Thoracic aorta (tissue), 2 donors: Measurements from ENCODE around the gene ZNF317. TPM values are rescaled to one million over a fixed set of nuclear protein-coding genes. Genes with fewer than 3 reads are reported as not detected.

ENCODE experiments used
- ATAC-seq: fragments of 150-250 bp; one replicate; pipeline ENCODE4 v1.8.0; 2017; ENCODE audit warnings: low read depth; ENCODE audit not compliant: insufficient number of reproducible peaks, low FRiP score
- DNase-seq: peaks from one replicate; pipeline ENCODE4 v3.0.0-alpha.2; 2020; ENCODE audit warnings: low spot score
- H3K27ac ChIP-seq, 2 donors: fragments of 200-600 bp; sonication (generic); 1 replicate in 1 of 2; 2 replicates in 1 of 2; pipeline ENCODE4 v1.5.1; 2016; ENCODE audit warnings: mild to moderate bottlenecking in 2 of 2, moderate library complexity in 2 of 2
- H3K27me3 ChIP-seq: fragments of 200-600 bp; sonication (generic); replicated peaks from 2 replicates; pipeline ENCODE4 v1.6.0; 2016; ENCODE audit warnings: mild to moderate bottlenecking; ENCODE audit not compliant: insufficient read depth
- H3K36me3 ChIP-seq: fragments of 200-600 bp; sonication (generic); one replicate; pipeline ENCODE4 v1.5.1; 2016
- H3K4me1 ChIP-seq, 2 donors: fragments of 200-600 bp; sonication (generic); 1 replicate in 1 of 2; 2 replicates in 1 of 2; pipeline versions ENCODE4 v1.5.1 to v1.6.0; 2016; ENCODE audit warnings: low read depth in 2 of 2, mild to moderate bottlenecking in 1 of 2; ENCODE audit not compliant: control insufficient read depth in 1 of 2
- H3K4me3 ChIP-seq: fragments of 200-600 bp; sonication (generic); 2 replicates; pipeline ENCODE4 v1.5.1; 2016; ENCODE audit warnings: mild to moderate bottlenecking
- H3K9me3 ChIP-seq: fragments of 200-600 bp; sonication (generic); 2 replicates; pipeline ENCODE4 v1.5.1; 2016
- total RNA-seq, 2 donors: library from RNA; depleted of rRNA; stranded (reverse); fragments of >200 nt; gene quantifications; one replicate each; pipeline versions ENCODE4 v1.1.0 to v1.2.3, GENCODE V29; 2016
- TF ChIP-seq, protein P1 (sequence below): fragments of 200-600 bp; sonication (generic); IDR thresholded peaks from one replicate; pipeline ENCODE4 v1.5.1; 2019; ENCODE audit warnings: antibody characterized with exemption

ZNF317 gene
- total RNA-seq, 2 donors from 2014 or later, result 13.5 to 20.3 TPM

DNA sequence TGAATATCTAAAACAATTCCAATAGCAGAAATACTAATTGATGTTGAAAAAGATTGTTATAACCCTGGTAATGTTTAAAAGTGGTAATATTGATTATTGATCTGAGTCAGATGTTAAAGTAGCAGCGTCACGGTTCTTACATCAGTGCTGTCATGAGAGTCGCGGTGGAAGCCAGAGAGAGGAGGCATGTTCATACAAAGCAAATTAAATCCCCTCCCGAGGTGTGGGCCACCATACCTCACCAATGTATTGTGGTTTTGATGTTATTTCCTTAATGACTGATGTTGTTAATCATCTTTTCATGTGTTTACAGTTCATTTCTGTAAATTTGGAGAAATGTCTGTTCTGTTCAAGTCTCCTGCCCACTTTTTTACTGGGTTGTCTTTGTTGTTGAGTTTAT, 11.2 kb downstream of the ZNF317 start:
- H3K27ac ChIP-seq, result no peak overlapping the region
- peaks cover 32% of the 10 kb centered on the region for H3K9me3 ChIP-seq
- TF ChIP-seq, protein P1, sequence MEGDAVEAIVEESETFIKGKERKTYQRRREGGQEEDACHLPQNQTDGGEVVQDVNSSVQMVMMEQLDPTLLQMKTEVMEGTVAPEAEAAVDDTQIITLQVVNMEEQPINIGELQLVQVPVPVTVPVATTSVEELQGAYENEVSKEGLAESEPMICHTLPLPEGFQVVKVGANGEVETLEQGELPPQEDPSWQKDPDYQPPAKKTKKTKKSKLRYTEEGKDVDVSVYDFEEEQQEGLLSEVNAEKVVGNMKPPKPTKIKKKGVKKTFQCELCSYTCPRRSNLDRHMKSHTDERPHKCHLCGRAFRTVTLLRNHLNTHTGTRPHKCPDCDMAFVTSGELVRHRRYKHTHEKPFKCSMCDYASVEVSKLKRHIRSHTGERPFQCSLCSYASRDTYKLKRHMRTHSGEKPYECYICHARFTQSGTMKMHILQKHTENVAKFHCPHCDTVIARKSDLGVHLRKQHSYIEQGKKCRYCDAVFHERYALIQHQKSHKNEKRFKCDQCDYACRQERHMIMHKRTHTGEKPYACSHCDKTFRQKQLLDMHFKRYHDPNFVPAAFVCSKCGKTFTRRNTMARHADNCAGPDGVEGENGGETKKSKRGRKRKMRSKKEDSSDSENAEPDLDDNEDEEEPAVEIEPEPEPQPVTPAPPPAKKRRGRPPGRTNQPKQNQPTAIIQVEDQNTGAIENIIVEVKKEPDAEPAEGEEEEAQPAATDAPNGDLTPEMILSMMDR, result no peak
- no peak overlapping the region for H3K4me3 ChIP-seq
- no peaks in the 10 kb centered on the region for H3K4me1 ChIP-seq
- no peak for ATAC-seq
- H3K27me3 ChIP-seq, result no peaks in the 10 kb centered on the region
- no peak for DNase-seq
- H3K36me3 ChIP-seq, result peaks cover 32% of the 10 kb centered on the region

DNA sequence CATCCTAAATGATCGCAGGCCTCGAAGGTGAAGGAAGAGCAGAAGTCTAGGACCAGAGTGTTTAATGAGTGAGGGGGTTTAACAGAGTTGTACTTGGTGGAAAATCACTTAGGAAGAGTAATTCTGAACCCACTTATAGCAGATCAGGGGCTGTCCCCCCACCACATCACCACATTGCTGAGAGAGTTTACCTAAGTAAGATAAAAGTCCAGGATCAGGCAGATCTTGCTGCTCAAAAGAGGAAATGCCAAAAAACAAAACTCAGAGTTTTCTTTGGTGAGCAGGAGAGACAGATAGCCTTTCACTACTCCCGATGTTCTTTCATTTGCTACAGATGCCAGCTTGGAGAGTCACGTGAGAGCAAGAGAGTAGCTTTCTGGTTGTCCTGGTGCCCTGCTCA, 15.4 kb downstream of the ZNF317 start:
- Histone ChIP-seq H3K9me3 (peaks cover 43% of the 10 kb centered on the region), H3K27ac (no peak overlapping the region), H3K4me1 (no peaks in the 10 kb centered on the region), H3K27me3 (no peaks in the 10 kb centered on the region), H3K36me3 (peaks cover 64% of the 10 kb centered on the region), H3K4me3 (no peak overlapping the region)
- DNase-seq, result no peak
- TF ChIP-seq, protein P1, result no peak
- no peak for ATAC-seq

DNA sequence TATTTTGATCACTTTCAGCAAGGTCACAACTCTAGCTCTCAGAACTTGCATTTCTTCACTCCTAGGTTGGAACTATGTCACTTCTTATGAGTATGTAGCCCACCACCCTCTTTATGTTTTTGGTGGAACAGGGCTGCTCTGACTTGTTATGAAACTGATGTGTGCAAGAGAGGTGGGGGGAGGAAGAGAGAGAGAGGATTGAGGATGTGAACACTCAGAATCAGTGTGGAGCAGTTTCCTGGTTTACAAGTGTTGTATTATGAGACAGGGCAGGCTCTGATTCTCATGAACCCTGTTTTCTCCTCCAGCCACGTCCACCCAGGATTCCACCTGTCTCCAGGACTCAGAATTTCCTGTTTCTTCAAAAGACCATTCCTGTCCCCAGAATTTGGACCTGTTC, 16.1 kb downstream of the ZNF317 start:
- Histone ChIP-seq H3K4me3 (no peak overlapping the region), H3K4me1 (no peaks in the 10 kb centered on the region), H3K27me3 (no peaks in the 10 kb centered on the region), H3K36me3 (peaks cover 71% of the 10 kb centered on the region), H3K27ac (no peak overlapping the region), H3K9me3 (peaks cover 45% of the 10 kb centered on the region)
- TF ChIP-seq, protein P1, result no peak
- ATAC-seq, result no peak
- no peak for DNase-seq

DNA sequence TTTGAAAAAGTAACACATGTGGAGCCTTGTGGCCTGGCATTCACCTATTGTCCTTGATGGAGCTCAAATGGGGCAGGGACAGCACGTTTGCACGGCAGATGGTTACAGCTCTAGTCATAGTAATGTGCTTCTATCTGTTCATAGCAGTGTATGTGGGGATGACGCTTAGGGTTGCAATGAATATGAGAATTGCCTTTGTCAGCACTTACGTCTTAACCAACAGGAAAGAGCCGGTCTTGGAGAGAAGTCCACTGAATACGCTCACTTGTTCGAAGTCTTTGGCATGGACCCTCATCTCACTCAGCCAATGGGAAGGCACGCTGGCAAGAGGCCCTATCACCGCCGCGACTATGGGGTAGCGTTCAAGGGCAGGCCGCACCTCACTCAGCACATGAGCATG, 19.7 kb downstream of the ZNF317 start:
- Histone ChIP-seq H3K9me3 (peaks cover 25% of the 10 kb centered on the region), H3K4me3 (no peak overlapping the region), H3K36me3 (peaks cover 86% of the 10 kb centered on the region), H3K4me1 (no peaks in the 10 kb centered on the region), H3K27ac (no peak overlapping the region), H3K27me3 (no peaks in the 10 kb centered on the region)
- DNase-seq (no peak), ATAC-seq (no peak)
- TF ChIP-seq, protein P1, result no peak

DNA sequence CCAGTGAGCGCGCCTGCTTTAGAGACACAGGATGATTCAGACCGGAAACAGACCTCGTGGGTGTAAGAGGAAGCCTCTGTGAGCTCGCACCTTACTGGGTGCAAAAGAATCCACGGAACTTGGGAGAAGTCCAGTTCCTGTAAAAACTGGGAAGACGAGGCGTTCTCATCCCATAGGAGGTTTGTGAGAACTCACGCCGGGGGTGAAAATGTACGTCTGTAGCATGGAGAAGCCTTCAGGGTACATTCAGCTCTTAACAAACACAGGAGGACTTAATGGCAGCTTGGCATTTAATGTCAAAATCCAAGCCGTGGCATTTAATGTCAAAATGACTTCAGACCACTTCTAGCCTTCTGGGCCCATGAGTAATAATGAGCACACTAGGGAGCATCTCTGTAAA, 21.2 kb downstream of the ZNF317 start:
- ATAC-seq (no peak), DNase-seq (no peak)
- Histone ChIP-seq H3K27me3 (no peaks in the 10 kb centered on the region), H3K4me1 (no peaks in the 10 kb centered on the region), H3K36me3 (peaks cover 78% of the 10 kb centered on the region), H3K9me3 (peaks cover 20% of the 10 kb centered on the region), H3K27ac (no peak overlapping the region), H3K4me3 (no peak overlapping the region)
- TF ChIP-seq, protein P1, result no peak
